Measurements from ENCODE around the gene SDK1.

SDK1 gene

DNA sequence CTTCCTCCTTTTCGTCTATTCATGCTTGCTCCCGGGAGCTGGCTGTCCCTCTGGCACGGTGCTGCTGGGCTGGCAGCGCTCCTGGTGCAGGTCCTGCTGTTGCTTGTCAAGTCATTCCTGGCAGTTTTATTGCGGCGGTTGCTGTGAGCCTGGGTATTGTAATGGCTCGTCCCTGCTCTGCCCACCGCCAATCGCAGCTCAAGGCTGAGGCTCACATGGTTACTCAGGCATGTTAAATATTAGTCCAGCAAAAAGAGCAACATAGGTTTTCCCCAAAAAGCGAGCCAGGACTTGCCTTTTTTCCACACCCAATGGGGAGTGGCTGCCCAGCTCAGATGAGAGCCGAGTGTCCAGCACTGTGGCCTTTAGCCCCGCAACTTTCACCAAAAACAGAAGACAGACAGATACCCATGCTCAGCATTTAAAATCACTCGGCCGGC lies 888.1 kb downstream of the SDK1 start:
- H3K4me1 ChIP-seq: no peaks in the 10 kb centered on the region
- H3K4me2 ChIP-seq (ENCODE audit: low read length): no peak overlapping the region
- H3K27me3 ChIP-seq (ENCODE audit: control insufficient read depth, insufficient read depth, low read length): no peaks in the 10 kb centered on the region
- H3K9me3 ChIP-seq (ENCODE audit: control insufficient read depth, low read length): no peaks in the 10 kb centered on the region
- no peak overlapping the region for H2AFZ ChIP-seq
- no peaks in the 10 kb centered on the region for H3K36me3 ChIP-seq (ENCODE audit: control insufficient read depth, insufficient read depth, low read length)
- TF ChIP-seq CTCF (IDR thresholded peaks at IDR 0.05): no peak
- no peak overlapping the region for H3K9ac ChIP-seq
- H3K79me2 ChIP-seq: no peaks in the 10 kb centered on the region
- no peak overlapping the region for H3K4me3 ChIP-seq (ENCODE audit: low read depth, low read length)
- no peak overlapping the region for H3K27ac ChIP-seq

DNA sequence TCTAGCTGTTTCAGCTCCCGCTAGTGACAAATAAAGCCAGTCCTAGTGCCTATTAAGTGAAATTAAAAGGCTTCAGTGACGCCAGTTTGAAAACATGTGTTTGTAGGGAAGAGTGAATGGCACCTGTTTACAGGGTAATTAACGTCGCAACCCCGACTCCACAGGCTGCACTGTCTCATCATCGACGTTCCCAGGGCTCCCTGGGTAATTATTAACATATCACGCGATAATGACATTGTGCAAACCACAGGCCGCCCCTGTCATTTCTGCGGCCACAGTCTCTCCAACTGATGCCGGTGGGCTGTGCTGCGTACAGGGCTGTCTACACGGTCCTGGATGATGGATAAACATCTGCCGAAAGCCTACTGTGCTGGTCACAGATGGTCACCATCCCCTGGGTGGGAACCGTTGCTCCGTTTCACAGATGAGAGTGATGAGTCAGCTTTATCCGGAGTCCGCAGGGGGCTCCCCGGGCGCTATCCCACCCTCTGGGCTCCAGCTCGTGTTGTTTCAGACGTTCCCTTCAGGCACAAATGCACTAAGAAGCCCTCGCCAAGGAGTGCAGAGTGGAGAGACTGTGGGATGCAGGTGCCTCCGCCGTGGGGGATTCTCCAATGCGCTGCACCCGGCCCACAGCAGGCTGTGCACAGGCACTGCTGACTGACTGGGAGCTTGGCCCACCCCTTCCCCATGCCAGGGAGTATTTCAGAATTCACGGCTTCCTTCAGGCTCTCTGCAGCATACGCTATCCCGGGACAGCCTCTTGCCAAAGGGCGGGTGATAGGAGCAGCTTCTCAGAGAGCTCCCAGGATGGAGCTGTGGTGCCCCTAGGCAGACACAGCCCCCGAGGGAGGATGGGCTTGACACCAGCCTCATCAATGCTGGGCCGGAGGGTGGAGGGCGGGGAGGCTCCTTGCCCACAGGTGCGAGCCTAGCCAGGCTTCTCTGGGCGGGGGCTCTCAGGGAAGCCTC lies 889.2 kb downstream of the SDK1 start:
- TF ChIP-seq CTCF (IDR thresholded peaks at IDR 0.05): no peak
- Histone ChIP-seq H2AFZ (no peak overlapping the region), H3K4me1 (no peaks in the 10 kb centered on the region), H3K4me3 (ENCODE audit: low read depth, low read length) (no peak overlapping the region), H3K4me2 (ENCODE audit: low read length) (no peak overlapping the region), H3K9ac (no peak overlapping the region), H3K9me3 (ENCODE audit: control insufficient read depth, low read length) (no peaks in the 10 kb centered on the region), H3K27ac (no peak overlapping the region), H3K27me3 (ENCODE audit: control insufficient read depth, insufficient read depth, low read length) (no peaks in the 10 kb centered on the region), H3K36me3 (ENCODE audit: control insufficient read depth, insufficient read depth, low read length) (no peaks in the 10 kb centered on the region), H3K79me2 (no peaks in the 10 kb centered on the region)

- Histone ChIP-seq H3K36me3 (ENCODE audit: control insufficient read depth, insufficient read depth, low read length) (no peaks in the 10 kb centered on the region), H3K27me3 (ENCODE audit: control insufficient read depth, insufficient read depth, low read length) (no peaks in the 10 kb centered on the region), H3K4me1 (no peaks in the 10 kb centered on the region), H3K27ac (no peak overlapping the region), H3K79me2 (no peaks in the 10 kb centered on the region), H3K9me3 (ENCODE audit: control insufficient read depth, low read length) (no peaks in the 10 kb centered on the region), H3K4me2 (ENCODE audit: low read length) (no peak overlapping the region), H3K9ac (no peak overlapping the region), H3K4me3 (ENCODE audit: low read depth, low read length) (no peak overlapping the region), H2AFZ (no peak overlapping the region)
- no peak for TF ChIP-seq CTCF (IDR thresholded peaks at IDR 0.05)
Observed at GRCh38 chr7:4191046-4191445, 890.0 kb downstream of the SDK1 start.

- Histone ChIP-seq H3K9me3 (ENCODE audit: control insufficient read depth, low read length) (no peaks in the 10 kb centered on the region), H3K27ac (no peak overlapping the region), H3K36me3 (ENCODE audit: control insufficient read depth, insufficient read depth, low read length) (no peaks in the 10 kb centered on the region), H3K27me3 (ENCODE audit: control insufficient read depth, insufficient read depth, low read length) (no peaks in the 10 kb centered on the region), H2AFZ (no peak overlapping the region), H3K9ac (no peak overlapping the region), H3K4me3 (ENCODE audit: low read depth, low read length) (no peak overlapping the region), H3K4me1 (no peaks in the 10 kb centered on the region), H3K79me2 (no peaks in the 10 kb centered on the region), H3K4me2 (ENCODE audit: low read length) (no peak overlapping the region)
- TF ChIP-seq CTCF (IDR thresholded peaks at IDR 0.05): no peak
Observed at GRCh38 chr7:4191525-4191924, 890.5 kb downstream of the SDK1 start.

Measured in parathyroid adenoma (tissue), 2 donors.